GM18909 (cell line): ENCODE data around the gene SHROOM3.

Experiments used
- ATAC-seq: cut with Tn5 transposase; IDR thresholded peaks from one replicate; pipeline ENCODE4 v1.9.1; 2021; ENCODE audit warnings: mild to moderate bottlenecking; ENCODE audit not compliant: unreplicated experiment, poor library complexity

SHROOM3 gene

DNA sequence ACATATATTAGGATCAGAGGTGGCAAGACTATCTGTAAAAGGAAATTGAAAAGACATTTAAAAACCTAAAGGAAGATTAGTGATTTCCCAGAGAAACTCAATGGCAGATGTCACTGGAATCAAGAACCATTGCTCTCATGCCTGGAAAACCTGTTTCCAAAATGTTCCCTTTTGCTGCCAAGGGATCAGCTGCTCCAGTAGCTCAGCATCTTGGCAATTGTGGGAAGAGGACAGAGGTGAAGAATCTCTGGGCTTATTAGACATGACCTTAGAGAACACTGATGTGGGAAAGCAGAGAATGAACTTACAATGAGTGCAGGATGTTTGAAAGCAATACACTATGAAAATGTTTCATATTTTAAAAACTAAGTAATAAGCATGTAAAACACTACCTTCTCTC is 98.3 kb downstream of the SHROOM3 start:
- no peak for ATAC-seq

DNA sequence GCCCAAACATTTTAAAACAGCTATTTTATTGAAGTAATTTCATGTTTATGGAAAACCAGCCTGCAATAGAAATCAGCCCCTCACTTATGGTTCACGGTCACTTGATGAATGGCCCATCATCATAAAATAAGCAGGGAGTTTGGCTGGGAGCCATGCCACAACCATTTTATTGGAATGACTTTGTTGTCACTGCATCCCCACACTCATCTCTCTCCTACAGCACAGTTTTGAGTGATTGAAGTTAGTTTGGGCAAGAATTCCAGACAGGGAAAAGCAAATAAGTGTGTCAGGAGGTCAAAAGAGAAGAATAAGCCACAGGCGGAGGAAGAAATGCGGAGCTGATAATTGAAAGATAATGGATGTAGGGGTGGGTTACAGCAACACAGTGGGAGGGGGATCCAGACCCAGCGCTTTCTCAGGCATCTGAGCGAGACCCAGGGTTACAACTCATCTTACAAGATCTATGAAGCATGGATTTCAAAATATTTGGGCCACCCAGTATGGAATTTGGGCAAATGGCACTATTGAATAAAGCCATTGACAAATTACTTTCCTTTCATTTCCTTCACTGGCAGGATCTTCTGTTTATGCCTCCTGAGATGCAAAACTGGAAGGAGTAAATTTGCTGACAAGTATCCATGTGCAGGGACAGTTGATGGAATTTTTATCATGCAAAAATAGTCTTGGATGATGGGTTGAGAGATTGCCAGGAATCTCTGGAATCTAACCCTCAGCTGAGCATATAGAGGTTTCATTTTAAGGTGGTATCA is 100.8 kb downstream of the SHROOM3 start:
- no peak for ATAC-seq

DNA sequence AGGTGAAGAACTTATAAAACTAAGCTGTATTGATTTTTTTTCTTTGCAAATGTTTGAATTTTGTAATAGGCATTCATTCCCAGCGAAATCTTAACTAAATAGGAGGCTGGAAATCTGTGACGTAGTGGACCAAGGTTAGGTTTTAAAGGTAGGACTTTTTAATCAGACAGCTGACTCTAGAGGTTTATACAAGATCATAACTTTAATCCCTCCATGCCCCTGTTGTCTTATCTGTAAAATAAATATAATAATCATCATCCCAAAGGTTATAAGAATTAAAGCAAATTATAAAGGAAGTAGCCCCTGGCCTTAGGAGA is 101.3 kb downstream of the SHROOM3 start:
- ATAC-seq, result no peak

DNA sequence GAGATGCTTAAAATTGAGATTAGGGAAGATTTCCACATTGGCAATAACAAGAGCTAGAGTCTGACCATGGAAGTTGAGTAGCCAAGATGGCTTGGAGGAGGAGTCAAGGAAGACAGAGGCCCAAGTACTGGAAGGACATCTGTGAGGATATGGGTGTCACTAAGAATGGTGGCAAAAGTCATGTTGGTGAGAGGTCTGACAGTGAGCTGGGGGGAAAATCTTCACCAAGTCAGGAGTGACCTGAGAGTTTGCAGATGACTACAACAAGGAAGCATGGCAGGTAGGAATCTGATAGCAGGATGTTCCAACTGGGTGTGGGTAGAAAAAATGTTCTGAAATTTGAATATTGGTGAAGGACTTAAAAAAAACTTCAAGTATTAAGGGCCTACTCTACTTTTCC is 103.3 kb downstream of the SHROOM3 start:
- no peak for ATAC-seq

DNA sequence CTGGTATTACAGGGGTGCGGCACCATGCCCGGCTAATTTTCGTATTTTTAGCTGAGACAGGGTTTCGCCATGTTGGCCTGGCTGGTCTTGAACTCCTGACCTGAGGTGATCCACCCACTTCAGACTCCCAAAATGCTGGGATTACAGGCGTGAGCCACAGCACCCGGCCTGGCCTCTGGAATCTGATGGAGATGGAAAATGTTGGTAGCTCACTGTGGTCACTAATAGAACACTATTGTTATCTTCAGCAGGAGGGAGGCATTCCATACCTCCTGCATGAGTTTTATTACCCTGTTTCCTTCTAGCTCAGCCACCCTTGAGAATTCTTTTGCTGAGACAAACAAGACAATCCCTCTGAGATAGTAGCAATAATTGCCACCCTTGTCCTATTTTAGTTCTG is 105.0 kb downstream of the SHROOM3 start:
- ATAC-seq, result no peak

DNA sequence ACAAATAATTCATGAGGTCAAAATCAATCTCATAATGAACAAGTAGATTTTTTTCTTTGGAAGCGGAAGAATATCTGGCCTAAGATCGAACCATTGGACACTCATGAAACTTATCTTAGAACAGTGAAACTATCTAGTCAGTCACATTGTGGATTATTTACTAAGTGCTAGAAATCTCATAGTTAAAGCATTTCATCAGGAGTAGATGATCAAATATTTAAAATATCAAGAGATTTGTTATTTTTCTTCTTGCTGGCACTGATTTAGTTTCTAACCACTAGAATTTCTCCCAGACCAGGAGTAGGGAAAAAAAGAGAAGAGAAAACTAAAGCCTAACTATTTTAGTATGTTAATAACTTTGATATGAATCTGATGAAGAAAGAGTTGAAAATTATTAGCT is 105.5 kb downstream of the SHROOM3 start:
- no peak for ATAC-seq

DNA sequence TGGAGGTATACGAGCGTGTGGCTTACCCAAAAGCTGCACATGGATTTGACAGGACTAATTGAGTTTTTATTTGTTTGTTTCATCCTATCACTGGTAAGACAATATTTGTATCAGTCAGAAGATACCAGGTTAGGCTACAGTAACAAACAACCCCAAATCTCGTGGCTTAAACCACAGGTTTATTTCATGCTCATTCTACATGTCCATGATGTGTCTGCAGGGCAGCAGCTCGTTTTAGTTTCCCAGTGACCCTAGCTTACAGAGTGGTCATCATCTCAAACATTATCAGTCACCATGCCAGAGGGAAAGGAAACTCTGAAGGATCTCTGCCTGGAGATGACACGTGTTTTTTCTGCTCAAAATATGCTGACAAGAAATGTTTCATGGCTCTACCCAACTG is 108.3 kb downstream of the SHROOM3 start:
- ATAC-seq, result no peak

DNA sequence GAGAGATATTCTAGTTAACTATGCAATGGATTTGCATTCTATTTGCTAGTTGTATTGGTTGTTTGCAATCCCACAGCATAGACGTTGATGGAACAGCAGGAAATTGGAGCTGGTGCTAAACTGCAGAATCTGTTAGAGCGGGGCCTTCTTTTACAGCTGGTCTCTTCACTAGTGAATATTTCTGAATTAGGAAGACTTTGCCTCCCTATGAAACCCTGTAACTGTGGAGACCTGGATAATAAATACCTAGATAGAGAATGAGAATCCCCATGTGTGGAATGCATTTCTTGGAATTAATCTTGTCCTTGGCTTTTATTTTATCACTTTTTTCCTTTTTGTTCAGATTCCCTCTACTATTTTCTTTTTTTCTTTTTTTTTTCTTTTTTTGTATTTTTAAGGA is 109.7 kb downstream of the SHROOM3 start:
- ATAC-seq, result no peak

DNA sequence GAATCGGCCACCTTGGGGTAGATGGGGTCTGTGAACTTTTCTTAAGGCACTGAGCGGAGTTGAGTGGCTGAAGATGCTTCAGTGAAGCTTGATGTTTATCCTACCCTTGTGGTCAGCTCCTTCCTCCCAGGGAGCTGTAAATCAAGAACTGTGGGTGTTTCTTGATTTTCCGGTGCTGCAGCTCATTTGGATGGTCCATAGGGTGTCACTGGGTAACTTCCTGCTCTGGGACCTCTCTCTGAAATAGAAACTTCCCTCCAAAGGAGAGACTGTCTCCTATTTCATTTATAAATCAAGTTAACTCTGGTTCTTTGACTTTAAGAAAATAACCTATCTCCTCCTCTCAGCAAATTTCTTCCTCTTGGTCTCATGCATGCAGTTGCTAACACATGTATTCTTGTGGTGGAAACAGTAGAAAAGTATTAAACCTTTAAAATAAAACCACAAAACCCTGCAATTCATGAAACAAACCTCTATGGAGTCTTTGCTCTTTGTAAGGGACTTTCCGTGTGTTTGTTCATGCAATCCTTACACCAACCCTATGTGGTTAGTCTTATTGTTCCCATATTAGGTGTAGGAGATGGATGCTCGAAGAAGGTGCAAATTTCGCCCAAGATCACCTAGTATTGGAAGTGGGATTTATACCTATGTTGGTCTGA is 110.3 kb downstream of the SHROOM3 start:
- no peak for ATAC-seq

DNA sequence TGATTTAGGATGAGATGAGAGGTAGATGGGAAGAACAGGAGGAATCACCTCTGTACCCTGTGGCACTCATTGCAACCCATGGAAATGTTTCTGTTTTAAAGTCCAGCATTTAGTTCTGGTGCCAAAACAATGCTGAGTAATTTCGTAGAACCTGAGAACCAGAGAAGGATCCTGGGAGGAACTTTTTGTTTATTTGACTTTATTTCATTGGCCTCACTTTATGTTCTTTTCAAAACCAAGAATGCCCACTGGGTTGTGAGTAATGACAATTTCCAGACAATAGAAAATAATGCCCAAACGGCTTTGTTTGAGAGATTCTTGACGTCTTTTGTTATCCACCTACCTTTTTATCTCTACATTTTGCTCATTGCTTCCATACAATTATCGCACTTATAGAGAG is 111.3 kb downstream of the SHROOM3 start:
- no peak for ATAC-seq

DNA sequence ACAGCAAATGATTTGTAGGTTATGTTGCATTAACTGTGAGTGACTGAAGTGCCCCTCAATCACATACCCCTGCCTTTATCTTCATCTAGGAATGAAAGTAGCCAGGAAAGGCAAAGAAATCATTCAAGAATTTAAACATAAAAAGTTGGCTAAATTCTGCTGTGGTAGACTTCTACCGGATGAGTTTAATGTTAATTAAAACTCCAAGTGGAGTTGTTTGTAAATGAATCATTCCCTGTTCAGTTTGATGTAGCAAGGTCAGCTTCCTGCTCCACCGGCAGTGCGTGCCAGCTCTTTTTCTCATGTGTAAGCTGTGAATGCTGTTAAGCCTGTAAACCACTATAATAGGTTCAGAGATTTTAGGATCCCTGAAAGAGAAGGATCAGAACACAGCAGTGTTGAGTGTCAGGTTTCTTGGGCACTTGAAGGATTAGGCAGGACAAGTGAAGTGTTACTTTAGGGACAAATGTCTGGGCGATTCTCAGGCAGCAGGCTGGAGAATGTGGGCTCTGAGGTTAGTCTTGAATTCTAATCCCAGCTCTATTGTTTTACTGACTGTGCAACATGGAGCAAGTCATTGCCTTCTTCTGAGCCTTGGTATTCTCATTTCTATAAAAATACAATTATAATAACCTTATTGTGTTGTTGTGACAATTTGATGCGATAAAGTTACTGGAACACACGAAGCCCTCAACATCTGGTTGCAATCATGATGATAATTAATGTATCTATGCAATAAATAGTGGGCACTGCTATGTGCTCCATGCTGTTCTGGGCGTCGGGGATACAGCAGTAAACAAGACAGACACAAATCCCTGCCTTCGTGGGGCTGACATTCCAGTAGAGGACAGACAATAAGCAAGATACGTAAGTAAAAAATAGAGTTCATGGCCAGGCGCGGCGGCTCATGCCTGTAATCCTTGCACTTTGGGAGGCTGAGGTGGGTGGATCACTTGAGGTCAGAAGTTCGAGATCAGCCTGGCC is 112.0 kb downstream of the SHROOM3 start:
- no peak for ATAC-seq

DNA sequence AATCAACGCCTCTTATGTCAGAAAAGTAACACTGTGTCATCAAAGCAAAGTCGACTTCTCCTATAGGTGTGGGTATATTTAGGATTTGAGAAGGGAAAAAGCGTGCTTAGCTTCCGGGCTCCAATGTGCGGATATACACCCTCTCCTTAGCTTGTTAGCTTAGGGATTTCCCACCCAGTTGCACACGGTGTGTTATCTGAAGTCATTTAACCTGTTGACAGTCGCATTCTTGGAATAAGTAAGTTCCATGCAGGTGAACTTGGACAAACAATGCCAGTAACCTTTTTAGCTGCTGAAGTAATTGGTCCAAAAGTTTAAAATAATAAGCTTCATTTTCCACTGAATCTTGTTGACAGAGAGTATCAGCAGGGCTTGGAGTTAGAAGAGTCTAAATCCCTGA is 113.7 kb downstream of the SHROOM3 start:
- no peak for ATAC-seq

DNA sequence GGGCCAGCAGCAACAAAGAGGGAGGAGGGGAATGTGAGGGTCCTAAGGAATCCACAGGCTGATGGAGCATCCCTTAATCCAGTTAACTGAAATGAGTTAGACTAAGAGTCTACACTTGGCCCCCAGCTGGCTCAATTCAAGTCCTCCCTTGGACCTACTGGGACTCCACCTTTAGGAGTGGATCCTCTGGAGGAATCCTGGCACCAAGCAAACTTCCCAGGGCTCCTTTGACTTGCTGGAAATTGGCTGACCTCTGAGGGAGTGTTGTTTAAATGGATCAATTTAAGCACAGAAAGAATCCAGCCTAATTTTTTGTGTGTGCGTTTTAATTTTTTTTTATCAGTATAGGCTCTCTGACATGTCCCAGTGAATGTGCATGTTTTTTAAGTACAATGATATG is 114.7 kb downstream of the SHROOM3 start:
- no peak for ATAC-seq

DNA sequence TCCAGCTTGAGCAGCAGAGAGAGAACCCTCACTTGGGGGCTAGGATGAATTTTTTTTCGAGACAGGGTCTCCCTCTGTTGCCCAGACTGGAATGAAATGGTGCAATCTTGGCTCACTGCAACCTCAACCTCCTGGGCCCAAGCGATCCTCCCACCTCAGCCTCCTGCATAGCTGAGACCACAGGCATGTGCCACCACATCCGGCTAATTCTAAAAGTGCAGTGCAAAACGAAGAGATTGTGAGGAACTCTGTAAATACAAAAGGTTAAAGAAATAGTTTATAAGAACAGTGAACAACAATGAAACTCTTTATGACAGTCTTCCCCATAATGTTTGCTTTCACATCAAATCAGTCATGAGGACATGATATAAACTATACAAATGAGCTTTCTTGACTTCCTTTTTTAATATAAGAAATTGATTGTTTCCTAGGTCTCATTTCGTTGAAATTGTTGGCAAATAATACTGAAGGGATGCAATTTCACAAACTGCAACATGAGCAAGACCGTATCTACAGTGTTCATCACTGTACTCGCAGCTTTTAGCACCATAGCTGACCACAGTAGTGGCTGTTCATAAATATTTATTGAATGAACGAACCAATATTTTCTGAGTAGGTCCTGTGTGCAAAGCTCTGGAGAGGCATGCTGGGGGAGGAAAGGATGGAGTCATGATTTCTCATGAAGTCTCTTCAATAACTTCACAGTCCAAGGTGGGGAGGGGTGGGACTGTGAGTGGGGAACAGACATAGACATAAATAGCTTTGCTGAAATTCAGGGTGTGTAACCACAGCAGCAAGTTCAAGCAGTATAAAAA is 116.1 kb downstream of the SHROOM3 start:
- ATAC-seq, result no peak

DNA sequence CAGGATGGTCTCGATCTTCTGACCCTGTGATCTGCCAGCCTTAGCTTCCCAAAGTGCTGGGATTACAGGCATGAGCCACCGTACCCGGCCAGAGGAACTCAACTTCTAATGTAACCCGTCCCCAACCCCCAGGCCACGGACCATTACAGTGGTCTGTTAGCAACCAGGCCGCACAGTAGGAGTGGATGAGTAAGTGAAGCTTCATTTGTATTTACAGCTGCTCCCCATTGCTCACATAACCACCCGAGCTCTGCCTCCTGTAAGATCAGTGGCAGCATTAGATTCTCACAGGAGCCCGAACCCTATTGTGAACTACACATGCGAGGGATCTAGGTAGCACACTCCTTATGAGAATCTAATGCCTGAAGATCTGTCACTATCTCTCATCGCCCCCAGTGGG is 119.6 kb downstream of the SHROOM3 start:
- ATAC-seq, result no peak

DNA sequence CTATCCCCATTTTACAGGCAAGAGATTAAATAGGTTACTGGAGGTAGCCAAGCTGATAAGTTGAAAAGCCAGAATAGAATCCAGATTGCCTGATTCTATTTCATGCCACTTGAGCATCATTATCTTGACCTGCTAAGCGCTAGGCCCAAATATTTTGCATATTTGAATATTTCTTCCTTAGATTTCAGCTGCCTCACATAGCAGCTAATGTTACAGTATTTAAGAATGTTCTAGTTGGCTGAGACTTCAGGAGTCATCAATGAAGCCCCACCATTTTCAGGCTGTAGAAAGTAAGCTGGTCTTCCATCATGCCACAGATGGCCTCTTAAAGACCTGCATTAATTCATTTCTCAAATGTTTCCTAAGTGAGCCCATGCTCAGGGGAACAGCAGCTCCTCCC is 121.4 kb downstream of the SHROOM3 start:
- no peak for ATAC-seq

DNA sequence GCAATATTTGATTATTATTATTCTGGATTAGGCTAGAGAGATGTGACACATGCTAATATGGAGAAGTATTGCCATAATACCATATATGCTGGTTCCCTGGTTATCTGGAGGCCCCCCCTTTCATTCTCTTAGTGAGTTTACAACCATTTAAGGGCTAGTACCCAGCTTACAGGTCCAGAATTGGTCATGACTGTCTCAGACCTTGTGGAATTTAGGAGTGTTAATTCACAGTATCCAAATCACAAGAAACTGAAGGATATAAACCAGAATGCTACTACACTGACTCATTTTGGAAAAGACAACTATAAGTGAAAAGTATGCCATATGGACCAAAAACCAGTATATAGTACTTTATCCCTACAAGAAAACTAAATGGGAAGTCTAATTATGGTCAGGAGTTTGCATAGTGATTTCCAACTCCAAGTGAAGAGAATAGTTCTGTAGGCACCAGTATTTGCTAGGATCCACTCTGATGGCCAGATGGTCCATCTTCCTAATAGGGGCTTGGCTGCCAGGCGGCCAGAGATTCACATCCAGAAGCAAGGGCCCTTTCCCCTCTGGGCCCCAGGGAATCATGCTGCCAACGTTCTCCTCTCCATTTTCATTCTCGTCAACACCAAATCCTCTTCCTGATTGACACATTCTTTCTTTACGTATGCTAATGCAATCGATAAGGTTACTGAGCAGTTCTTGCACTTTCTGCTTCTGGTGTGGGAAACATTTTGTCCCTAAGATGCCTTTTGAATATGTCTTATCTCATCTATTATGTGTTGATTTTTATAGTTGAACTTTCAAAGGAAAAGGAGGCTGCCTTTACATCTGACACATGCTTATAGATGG is 123.6 kb downstream of the SHROOM3 start:
- ATAC-seq, result no peak

DNA sequence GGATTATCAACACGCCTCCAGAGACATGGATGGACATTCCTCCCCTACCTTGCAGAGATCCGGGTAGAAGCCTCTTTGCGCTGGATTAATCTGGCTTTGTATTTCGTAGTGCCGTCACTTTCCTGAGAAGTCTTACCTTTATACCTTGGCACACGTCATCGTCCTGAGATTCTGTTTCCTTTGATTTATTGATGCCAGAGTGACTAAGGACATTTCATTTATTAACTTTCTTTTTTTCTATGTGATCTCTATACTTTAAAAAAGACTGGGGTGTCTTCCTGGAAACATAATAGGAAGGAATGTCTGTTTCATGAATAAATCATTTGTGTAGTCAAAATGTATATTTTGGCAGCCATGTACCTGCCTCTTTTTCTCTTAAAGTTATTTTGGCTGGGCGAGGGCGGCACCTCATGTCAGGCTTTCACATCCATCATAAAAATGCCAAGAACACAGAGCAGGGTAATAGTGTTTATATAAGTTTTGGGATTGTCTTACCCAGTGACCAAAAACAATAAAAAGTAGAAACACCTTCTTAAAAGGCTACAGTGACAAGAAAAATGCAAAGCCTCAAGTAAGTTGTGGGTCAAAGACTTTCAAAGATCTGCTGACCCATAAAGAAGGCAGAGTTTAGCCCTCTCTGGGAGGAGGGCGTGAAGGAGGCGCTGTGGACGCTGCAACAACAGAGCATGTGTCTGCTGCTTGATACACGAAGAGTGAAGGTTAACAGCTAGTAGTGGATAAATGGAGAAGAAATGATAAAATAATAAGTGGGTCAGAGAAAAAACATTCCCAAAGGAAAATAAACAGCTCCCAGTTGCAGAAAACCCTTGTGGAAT is 124.4 kb downstream of the SHROOM3 start:
- ATAC-seq, result no peak

DNA sequence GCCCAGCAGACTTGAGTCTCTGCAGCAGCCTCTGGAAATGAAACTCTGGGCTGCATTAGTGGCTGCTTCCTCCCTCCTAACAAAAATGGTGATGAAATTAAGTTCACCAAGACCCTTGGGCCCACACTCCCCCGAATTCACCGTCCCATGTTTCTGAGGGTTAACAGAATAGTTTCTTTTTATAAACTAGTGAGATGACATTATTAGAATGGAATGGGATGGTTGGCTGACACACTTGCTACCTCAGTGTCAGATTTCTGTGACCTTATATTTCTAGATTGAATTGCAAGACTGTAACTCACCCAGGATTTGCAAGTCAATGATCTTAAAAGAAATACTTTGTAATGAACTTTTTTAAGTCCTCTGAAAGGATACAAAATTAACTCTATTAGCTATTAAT is 127.1 kb downstream of the SHROOM3 start:
- ATAC-seq, result no peak
